GM12878 (cell line): ENCODE measurements around the gene RHBDF2. TPM values are rescaled to one million over a fixed set of nuclear protein-coding genes. Genes with fewer than 3 reads are reported as not detected.

Source experiments
- ATAC-seq: fragments of 200-7000 bp; cut with Tn5 transposase; 3 replicates; pipeline ENCODE4 v1.9.1; 2020; ENCODE audit warnings: mild to moderate bottlenecking, moderate library complexity
- BruUV-seq: library from RNA; stranded (reverse); fragments of 400-500 nt; replicated peaks from 2 replicates; lab custom pipeline; 2021; lab: Mats Ljungman, UMichigan
- CTCF ChIA-PET: fragments of 300-600 bp; sonication (Branson Sonifier 250); formaldehyde crosslinking; extraction: SDS; loops from one replicate; lab custom pipeline; 2021; ENCODE audit warnings: inconsistent platforms; lab: Yijun Ruan, JAX
- POLR2A ChIA-PET: fragments of 350-600 bp; formaldehyde crosslinking; extraction: SDS; loops from one replicate; lab custom pipeline; 2021; ENCODE audit warnings: inconsistent platforms; lab: Charles Lee
- RAD21 ChIA-PET: fragments of 300-600 bp; sonication (Branson Sonifier 250); formaldehyde crosslinking; loops from one replicate; lab custom pipeline; 2023; ENCODE audit warnings: antibody characterized with exemption; ENCODE audit not compliant: unreplicated experiment; lab: Charles Lee
- SMC1A ChIA-PET: fragments of 300-600 bp; sonication (Branson Sonifier 250); formaldehyde crosslinking; loops from one replicate; lab custom pipeline; 2023; ENCODE audit not compliant: unreplicated experiment, uncharacterized antibody; lab: Charles Lee
- DNase-seq: peaks from one replicate; pipeline ENCODE4 v3.0.0-alpha.2; 2011; ENCODE audit warnings: low read depth, low spot score
- FAIRE-seq: peaks from 3 replicates; lab custom pipeline; 2011; peaks lifted over from hg19 to GRCh38; lab: Jason Lieb, UNC
- H2AFZ ChIP-seq: 2 replicates; pipeline ENCODE4 v1.6.0; 2011; ENCODE audit warnings: low read depth, low read length, control low read depth; ENCODE audit not compliant: control insufficient read depth
- H3K27ac ChIP-seq: 2 replicates; pipeline ENCODE4 v1.5.1; 2011; ENCODE audit warnings: control low read depth; ENCODE audit not compliant: control insufficient read depth, insufficient read depth
- H3K27me3 ChIP-seq, 2 experiments: replicated peaks in 1 of 2; 2 replicates each; pipeline versions ENCODE4 v1.6.0 to v1.6.1; 2011; ENCODE audit warnings: low read length in 1 of 2; ENCODE audit not compliant: control insufficient read depth in 2 of 2, insufficient read depth in 2 of 2
- H3K36me3 ChIP-seq, 2 experiments: 2 replicates each; pipeline ENCODE4 v1.5.1; 2011; ENCODE audit warnings: low read length in 1 of 2; ENCODE audit not compliant: control insufficient read depth in 2 of 2, insufficient read depth in 2 of 2
- H3K4me1 ChIP-seq: 2 replicates; pipeline ENCODE4 v1.6.1; 2011; ENCODE audit warnings: mild to moderate bottlenecking, low read length, moderate library complexity, mixed read lengths; ENCODE audit not compliant: control insufficient read depth, insufficient read depth
- H3K4me2 ChIP-seq: 2 replicates; pipeline ENCODE4 v1.6.0; 2011; ENCODE audit warnings: control low read depth; ENCODE audit not compliant: control insufficient read depth, insufficient read depth
- H3K4me3 ChIP-seq: fragments of 200-600 bp; sonication (generic); 2 replicates; pipeline ENCODE4 v1.5.1; 2016
- H3K79me2 ChIP-seq: 2 replicates; pipeline ENCODE4 v1.6.0; 2011; ENCODE audit warnings: low read length; ENCODE audit not compliant: control insufficient read depth, insufficient read depth
- H3K9ac ChIP-seq: 2 replicates; pipeline ENCODE4 v1.8.0; 2011; ENCODE audit warnings: low read length, control low read depth, mixed read lengths; ENCODE audit not compliant: control insufficient read depth, insufficient read depth
- H3K9me3 ChIP-seq: replicated peaks from 3 replicates; pipeline ENCODE4 v1.5.1; 2011; ENCODE audit warnings: mild to moderate bottlenecking, low read length; ENCODE audit not compliant: control insufficient read depth, insufficient read depth
- H4K20me1 ChIP-seq: 2 replicates; pipeline ENCODE4 v1.6.0; 2011; ENCODE audit not compliant: control insufficient read depth, insufficient read depth
- BMI1 ChIP-seq: fragments of 450-650 bp; IDR thresholded peaks from 2 replicates; pipeline ENCODE4 v1.6.1; 2016; ENCODE audit warnings: mild to moderate bottlenecking, moderate library complexity, borderline replicate concordance
- POLR2AphosphoS2 ChIP-seq: IDR thresholded peaks from 2 replicates; pipeline ENCODE4 v1.6.1; 2011; ENCODE audit warnings: low read depth, mild to moderate bottlenecking, low read length, improper control_type of control experiment, moderate library complexity
- SPI1 ChIP-seq: IDR thresholded peaks from 2 replicates; pipeline ENCODE4 v1.6.1; 2011; ENCODE audit warnings: low read depth, mild to moderate bottlenecking, low read length, moderate library complexity, borderline replicate concordance; ENCODE audit not compliant: insufficient read depth
- WGBS: methylation state at CpG from one replicate; pipeline ENCODE4 v1.1.6; 2016; ENCODE audit warnings: low lambda C conversion rate; ENCODE audit not compliant: insufficient replicate concordance, insufficient coverage; ENCODE audit errors: missing lambda C conversion rate; 5-methylcytosine and 5-hydroxymethylcytosine counted together
- in situ Hi-C: fragments of 300-500 bp; cut with MboI; formaldehyde crosslinking; loops from 9 replicates; pipeline ENCODE4 v1.14.3; 2018; ENCODE audit warnings: mixed read lengths
- intact Hi-C: fragments of 100-400 bp; cut with micrococcal nuclease; formaldehyde crosslinking; loops from one replicate; pipeline ENCODE4 v1.14.2; 2022; ENCODE audit not compliant: unreplicated experiment
- polyA plus RNA-seq, 11 experiments: library from polyadenylated mRNA; depleted of rRNA in 4 of 11; unstranded in 6 of 11; stranded (reverse) in 5 of 11; fragments of >200 nt; fragmentation: Nextera tagmentation in 4 of 11; fragmentation: Illumina TruSeq in 1 of 11; extraction: Ambion mirVana in 4 of 11; extraction: Trizol in 1 of 11; gene quantifications; 1 replicate in 1 of 11; 2 replicates in 10 of 11; pipeline versions ENCODE4 v1.2.1 to v1.2.3, GENCODE V29; 2011 to 2016; ENCODE audit warnings: inconsistent platforms in 2 of 11, missing spikeins in 2 of 11, low read depth in 1 of 11
- total RNA-seq, 4 experiments: library from RNA; depleted of rRNA in 3 of 4; stranded (reverse); fragments of >200 nt in 3 of 4; fragmentation: Illumina TruSeq in 1 of 4; extraction: Trizol in 1 of 4; gene quantifications; 2 replicates each; pipeline versions ENCODE4 v1.2.1 to v1.2.3, GENCODE V29; 2013 to 2021
- TF ChIP-seq, protein P1 (sequence below): fragments of 450-650 bp; IDR thresholded peaks from 2 replicates; pipeline ENCODE4 v1.6.1; 2016; ENCODE audit warnings: mild to moderate bottlenecking, moderate library complexity, borderline replicate concordance

Gene RHBDF2
- total and polyA plus RNA-seq, 10 of the 15 experiments (the other 5 are each of a cell fraction or from before 2014, with no cell fraction given), result 0.97 to 43.0 (median 18.7) TPM

DNA sequence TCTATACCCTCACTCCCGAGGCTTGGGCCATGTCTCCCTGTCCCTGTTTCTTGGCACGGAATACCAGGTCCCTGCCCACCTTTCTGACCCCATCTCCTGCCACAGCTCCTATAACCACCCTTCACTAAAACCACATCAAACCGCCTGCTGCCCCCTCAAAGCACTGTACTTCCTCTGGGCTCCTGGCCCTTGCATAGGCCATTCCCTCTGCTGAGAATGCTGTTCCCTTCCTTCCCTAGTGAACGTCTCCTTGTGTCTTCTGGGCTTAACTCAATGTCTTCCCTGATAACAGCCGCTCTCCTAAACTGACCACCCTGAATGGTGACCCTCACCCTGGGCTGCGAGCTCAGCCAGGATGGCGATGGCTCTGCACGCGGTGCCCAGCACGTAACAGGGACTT lies 23.1 kb downstream of the RHBDF2 start:
- ChIA-PET RAD21 (interaction anchor here (0.9 kb wide), 1 partner anchor 15 kb away, joined by 3 read pairs; no protein-coding TSS in a partner anchor), POLR2A (interaction anchor here (1.1 to 2.5 kb wide), 2 partner anchors 15 to 22 kb away, joined by 3 to 8 read pairs; no protein-coding TSS in a partner anchor), SMC1A (no interaction called here), CTCF (interaction anchor here (1.7 kb wide), 1 partner anchor 29 kb away, joined by 5 read pairs; no protein-coding TSS in a partner anchor)
- H3K27ac ChIP-seq, result no peak overlapping the region
- WGBS, result 82% methylated on average over 10 of the region's 10 CpGs
- H3K36me3 ChIP-seq, result peaks cover 4 to 5% of the 10 kb centered on the region in 2 experiments; a peak in 3 of 4 replicates
- TF ChIP-seq, protein P1, sequence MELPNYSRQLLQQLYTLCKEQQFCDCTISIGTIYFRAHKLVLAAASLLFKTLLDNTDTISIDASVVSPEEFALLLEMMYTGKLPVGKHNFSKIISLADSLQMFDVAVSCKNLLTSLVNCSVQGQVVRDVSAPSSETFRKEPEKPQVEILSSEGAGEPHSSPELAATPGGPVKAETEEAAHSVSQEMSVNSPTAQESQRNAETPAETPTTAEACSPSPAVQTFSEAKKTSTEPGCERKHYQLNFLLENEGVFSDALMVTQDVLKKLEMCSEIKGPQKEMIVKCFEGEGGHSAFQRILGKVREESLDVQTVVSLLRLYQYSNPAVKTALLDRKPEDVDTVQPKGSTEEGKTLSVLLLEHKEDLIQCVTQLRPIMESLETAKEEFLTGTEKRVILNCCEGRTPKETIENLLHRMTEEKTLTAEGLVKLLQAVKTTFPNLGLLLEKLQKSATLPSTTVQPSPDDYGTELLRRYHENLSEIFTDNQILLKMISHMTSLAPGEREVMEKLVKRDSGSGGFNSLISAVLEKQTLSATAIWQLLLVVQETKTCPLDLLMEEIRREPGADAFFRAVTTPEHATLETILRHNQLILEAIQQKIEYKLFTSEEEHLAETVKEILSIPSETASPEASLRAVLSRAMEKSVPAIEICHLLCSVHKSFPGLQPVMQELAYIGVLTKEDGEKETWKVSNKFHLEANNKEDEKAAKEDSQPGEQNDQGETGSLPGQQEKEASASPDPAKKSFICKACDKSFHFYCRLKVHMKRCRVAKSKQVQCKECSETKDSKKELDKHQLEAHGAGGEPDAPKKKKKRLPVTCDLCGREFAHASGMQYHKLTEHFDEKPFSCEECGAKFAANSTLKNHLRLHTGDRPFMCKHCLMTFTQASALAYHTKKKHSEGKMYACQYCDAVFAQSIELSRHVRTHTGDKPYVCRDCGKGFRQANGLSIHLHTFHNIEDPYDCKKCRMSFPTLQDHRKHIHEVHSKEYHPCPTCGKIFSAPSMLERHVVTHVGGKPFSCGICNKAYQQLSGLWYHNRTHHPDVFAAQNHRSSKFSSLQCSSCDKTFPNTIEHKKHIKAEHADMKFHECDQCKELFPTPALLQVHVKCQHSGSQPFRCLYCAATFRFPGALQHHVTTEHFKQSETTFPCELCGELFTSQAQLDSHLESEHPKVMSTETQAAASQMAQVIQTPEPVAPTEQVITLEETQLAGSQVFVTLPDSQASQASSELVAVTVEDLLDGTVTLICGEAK, result no peak
- TF ChIP-seq BMI1, result no peak
- no peak for TF ChIP-seq POLR2AphosphoS2
- no peak for TF ChIP-seq SPI1
- peaks cover 32% of the 10 kb centered on the region for H3K4me1 ChIP-seq
- H3K79me2 ChIP-seq, result peaks cover 8% of the 10 kb centered on the region; the same call in 1 of the 2 replicates
- no peaks in the 10 kb centered on the region for H4K20me1 ChIP-seq
- no peak for ATAC-seq
- H2AFZ ChIP-seq, result no peak overlapping the region
- no TSS peak for BruUV-seq
- no peak overlapping the region for H3K9ac ChIP-seq
- H3K27me3 ChIP-seq, result no peaks in the 10 kb centered on the region
- intact Hi-C loops, result no loop called here
- no peak for DNase-seq
- no peaks in the 10 kb centered on the region for H3K9me3 ChIP-seq
- no peak overlapping the region for H3K4me3 ChIP-seq
- in situ Hi-C loops, result no loop called here
- no peak for FAIRE-seq
- no peak overlapping the region for H3K4me2 ChIP-seq
